Stimulated activated CD4-positive, alpha-beta T cell treated with anti-CD3 and anti-CD28 coated beads, Interleukin-15, amount 100 ng/mL, for 1 hour (primary cell): Measurements from ENCODE around the gene NRAS.
"Not testable (repeated sequence)": the region's sequence is repeated elsewhere in the genome, so short reads cannot be mapped to it uniquely, and the experiment has no call there.

Experiments
- DNase-seq, 2 donors: peaks; one replicate each; pipeline ENCODE4 v3.0.0-alpha.2; 2020; ENCODE audit warnings: low read depth in 1 of 2, low spot score in 1 of 2

Gene NRAS

DNA sequence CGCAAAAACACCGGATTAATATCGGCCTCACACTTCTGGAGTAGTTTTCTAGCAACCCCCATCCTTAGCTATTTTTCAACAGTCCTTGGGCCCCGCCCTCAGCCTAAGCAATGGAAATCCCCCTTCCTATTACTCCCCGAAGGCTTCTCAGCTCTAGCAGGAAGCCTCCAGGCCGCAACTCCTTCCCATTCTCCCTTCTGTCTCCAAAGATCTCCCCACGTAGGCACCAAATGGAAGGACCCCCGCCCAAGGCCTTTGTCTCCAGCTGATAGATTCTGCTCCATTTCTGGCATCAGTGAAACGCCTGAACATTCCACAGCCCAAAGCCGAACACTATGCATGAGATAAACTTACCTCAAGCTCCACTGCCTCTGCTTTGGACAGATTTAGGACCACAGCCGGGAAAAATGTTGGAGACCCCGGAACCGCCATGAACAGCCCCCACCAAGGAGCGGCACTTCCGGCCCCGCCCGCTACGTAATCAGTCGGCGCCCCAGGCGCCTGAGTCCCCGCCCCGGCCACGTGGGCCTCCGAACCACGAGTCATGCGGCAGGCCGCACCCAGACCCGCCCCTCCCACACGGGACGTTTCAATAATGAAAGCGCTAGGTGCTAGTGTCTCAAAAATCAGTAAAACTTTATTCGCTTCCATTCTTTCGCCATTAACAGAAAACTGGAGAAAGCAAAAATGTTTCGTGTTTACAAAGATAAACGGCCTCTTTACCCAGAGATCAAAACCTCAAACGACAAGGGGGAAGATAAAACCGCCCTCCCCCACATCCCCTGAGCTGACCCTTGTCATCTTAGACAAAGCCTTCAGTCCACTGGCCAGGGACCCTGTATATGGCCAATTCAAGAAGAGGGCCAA lies at the start of gene NRAS:
TSS of gene NRAS (minus strand) at position 468 of the 867 bp plus-strand sequence. CDS start 611 bp downstream, outside the sequence.
- peak; percentile 86 to 94 for DNase-seq

DNA sequence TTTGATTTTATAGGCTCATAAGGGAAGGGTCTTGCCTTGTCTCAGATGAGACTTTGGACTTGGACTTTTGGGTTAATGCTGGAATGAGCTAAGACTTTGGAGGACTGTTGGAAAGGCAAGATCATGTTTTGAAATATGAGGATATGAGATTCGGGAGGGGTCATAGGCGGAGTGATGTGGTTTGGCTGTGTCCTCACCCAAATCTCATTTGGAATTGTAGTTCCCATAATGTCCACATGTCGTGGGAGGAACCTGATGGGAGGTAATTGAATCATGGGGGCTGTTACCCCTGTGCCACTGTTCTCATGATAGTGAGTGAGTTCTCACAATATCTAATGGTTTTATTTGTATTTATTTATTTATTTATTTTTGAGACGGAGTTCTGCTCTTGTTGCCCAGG lies 48.1 kb upstream of the NRAS start:
- no peak for DNase-seq

GRCh38 chr1:114758256-114758832 lies 41.8 kb upstream of the NRAS start:
- no peak for DNase-seq

GRCh38 chr1:114757455-114758255 lies 41.1 kb upstream of the NRAS start, which contains the start of gene CSDE1:
CSDE1 (minus strand) TSS chr1:114757984; CDS start chr1:114739890, 18,094 bp downstream.
- DNase-seq, result peak; percentile 89 to 90

DNA sequence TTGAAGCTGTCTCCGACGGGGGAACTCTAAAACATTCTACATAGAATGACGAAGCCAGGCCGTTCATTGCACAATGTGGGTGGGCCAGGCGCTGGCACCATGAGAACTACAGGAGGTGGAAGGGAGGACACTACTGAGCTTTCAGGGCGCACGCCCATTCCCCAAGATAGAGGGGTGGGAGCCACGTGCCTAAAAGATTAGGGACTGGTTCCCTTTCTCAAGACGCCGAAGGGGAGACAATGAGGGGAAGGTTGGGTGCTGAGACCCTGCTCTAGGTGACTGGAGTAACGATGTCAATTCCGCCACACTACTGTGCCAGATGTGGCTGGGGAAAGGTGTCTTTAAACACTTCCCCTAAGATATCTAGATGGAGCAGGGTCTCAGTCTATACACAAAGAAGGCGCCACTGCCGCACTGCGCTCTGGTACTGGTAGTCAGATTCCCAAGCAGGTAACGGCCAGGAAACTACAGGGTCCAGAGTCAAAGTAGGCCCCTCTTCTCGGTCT lies 40.4 kb upstream of the NRAS start:
- no peak for DNase-seq

DNA sequence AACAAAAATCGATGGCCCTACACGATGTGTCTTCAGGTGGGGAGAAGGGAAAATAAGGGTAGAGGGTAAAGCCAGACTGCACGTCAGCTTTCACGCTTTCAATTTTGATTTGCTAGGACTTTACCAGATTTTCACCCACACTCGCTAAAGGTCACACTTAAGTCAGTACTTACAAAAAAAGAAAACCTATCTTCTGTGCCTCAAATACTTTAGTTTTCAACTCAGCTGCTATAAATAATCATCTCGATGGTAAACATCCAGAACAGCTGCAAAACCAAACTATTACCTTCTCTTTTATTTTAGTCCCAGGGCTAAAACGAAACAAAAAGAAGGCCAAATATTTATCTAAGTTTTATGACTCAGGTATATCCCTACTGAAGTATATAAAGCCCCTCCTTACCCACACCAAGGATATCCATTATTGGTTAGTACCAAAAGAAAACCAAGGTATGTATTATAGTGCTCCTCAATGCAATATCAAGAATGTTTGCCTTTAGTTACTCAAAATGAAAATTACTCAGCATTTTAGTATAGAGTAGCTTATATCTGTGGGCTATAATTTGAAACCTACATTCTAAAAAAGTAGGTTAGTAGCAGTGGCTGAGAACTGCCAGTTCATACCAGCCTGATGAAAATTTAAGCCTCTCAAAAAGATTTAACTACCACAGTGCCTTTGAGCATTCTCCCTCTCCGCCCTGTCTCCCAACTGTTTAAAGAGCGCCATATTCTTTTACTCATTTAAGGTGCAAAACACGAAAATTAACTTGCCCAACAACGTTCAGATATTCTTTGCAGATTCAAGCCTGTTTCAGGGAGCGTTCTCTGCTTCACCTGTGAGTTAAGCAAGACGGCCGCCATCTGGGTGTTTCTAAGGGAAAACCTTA lies 39.7 kb upstream of the NRAS start:
- no peak for DNase-seq

DNA sequence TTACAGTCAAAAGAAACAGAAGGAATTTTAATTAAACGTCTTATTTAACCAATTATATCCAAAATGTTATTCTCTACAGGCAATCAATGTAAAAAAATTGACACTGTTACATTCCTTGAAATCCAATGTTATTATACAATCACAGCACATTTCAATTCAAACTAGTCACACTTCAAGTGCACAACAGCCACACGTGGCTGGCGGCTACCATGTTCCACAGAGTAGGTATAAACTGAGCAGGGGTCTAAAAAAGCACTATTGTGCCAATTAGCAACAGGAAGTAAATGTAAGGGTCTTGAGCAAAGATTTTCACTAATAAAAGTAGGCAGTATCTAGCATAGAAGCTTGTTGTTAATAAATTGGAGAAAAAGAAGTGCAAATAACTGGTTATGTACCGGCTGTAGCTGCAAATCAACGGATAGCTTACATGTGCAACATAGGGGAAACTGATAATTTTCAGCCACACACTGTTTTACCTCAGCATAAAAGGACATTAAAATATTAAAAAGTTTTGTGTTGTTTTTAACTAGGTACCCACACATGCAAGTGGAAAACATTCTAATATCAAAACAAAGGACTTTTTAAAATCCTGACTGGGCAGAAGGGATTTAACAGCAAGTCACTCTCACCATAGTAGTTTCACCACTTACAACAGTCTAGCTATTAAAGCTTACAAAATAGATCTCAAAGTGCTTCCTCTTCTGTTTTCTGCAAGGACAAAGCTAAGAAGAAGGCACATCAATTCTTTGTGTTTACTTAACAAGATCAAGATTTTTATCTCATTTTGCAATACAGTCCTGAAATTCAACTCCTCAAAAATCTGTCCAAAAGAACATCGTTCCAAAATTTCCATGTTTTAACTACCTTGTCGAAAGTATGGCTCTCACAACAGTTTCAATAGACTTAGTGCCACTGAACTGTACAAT lies 38.7 kb upstream of the NRAS start:
- DNase-seq, result no peak

DNA sequence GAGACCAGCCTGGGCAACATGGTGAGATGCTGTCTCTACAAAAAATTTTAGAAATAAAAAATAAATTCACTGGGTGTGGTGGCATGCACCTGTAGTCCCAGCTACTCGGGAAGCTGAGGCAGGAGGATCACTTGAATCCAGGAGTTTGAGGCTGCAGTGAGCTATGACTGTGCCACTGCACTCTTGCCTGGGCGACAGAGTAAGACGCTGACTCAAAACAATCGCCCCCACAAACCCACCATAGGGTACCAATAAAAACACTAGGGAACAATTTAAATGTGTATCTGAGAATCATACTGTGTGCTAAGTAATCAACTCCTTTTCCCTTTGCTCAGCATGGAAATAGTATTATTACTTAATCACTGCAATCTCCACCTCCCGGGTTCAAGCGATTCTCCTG lies 37.1 kb upstream of the NRAS start:
- not testable (repeated sequence) for DNase-seq

DNA sequence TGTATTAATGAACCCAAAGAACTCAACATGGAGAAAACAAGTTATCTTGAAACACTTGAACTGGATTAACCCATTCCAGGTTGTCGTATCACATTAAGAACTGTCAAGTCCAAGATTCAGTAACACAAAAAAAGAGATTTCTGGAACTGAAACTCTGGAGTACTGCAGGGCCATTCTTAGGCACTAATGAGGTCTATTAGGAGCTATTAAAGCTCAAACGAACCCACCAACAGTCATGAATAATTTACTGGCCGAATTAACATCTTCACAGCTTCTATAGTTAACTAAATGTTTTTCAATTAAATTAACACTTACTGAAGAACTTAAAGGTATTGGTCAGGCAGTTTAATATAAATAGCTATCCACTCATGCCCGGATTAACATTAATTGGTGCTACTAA lies 36.6 kb upstream of the NRAS start:
- DNase-seq, result no peak

GRCh38 chr1:114750780-114751179 lies 34.2 kb upstream of the NRAS start:
- DNase-seq, result no peak

GRCh38 chr1:114749835-114750234 lies 33.3 kb upstream of the NRAS start:
- DNase-seq, result no peak

- no peak for DNase-seq
These were observed 30.0 kb upstream of the NRAS start for GRCh38 chr1:114746450-114747121.

DNA sequence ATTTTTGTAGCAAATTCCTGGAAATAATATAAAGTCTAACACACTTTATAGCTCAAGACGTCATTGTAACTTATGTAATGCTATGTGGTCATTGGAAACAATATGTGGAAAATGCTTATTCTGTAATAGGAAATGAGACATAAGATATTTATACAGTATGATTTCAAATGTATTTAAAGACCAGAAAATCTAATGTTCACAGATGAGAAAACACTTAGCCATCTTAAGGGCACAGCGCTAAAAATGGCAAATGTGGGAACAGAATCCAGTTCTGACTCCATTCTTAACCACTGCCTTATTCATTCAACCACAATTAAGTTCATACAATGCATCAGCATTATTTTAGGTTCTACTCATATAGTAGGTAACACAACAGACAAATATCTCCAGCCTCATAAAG lies 28.7 kb upstream of the NRAS start:
- DNase-seq, result no peak

- DNase-seq, result no peak
These were observed 25.6 kb upstream of the NRAS start for GRCh38 chr1:114741963-114742746.

GRCh38 chr1:114740331-114740730 lies 23.8 kb upstream of the NRAS start:
- DNase-seq, result no peak

- DNase-seq, result no peak
These were observed 20.8 kb upstream of the NRAS start for GRCh38 chr1:114737314-114737849.

- DNase-seq, result no peak
These were observed 18.9 kb upstream of the NRAS start for GRCh38 chr1:114735479-114735878.

- no peak for DNase-seq
These were observed 13.2 kb upstream of the NRAS start for GRCh38 chr1:114729782-114730181.
